Stimulated activated naive CD8-positive, alpha-beta T cell treated with anti-CD3 and anti-CD28 coated beads, Interleukin-15, Interleukin-2, amounts not matched to agents 100 ng/mL and 50 ng/mL, for 24 hours (primary cell): ENCODE results near the gene SGCA.

ENCODE experiments used
- H3K27ac Mint-ChIP-seq: one replicate; pipeline ENCODE4 v1.8.0; 2021; ENCODE audit warnings: mild to moderate bottlenecking, mixed read lengths
- H3K27me3 Mint-ChIP-seq: one replicate; pipeline ENCODE4 v1.8.0; 2021; ENCODE audit warnings: mixed read lengths
- H3K36me3 Mint-ChIP-seq: one replicate; pipeline ENCODE4 v1.8.0; 2021; ENCODE audit warnings: low read depth, mixed read lengths
- H3K4me1 Mint-ChIP-seq: one replicate; pipeline ENCODE4 v1.8.0; 2021; ENCODE audit warnings: low read depth, mixed read lengths
- H3K4me3 Mint-ChIP-seq: one replicate; pipeline ENCODE4 v1.8.0; 2021; ENCODE audit warnings: mild to moderate bottlenecking, mixed read lengths
- H3K9me3 Mint-ChIP-seq: one replicate; pipeline ENCODE4 v1.8.0; 2021; ENCODE audit warnings: mixed read lengths

The SGCA gene

GRCh38 chr17:50176559-50177357 lies 11.0 kb downstream of the SGCA start:
- Mint-ChIP-seq H3K27me3 (no peaks in the 10 kb centered on the region), H3K27ac (no peak overlapping the region), H3K9me3 (no peaks in the 10 kb centered on the region), H3K4me3 (no peak overlapping the region), H3K36me3 (no peaks in the 10 kb centered on the region), H3K4me1 (peaks cover 7% of the 10 kb centered on the region)

DNA sequence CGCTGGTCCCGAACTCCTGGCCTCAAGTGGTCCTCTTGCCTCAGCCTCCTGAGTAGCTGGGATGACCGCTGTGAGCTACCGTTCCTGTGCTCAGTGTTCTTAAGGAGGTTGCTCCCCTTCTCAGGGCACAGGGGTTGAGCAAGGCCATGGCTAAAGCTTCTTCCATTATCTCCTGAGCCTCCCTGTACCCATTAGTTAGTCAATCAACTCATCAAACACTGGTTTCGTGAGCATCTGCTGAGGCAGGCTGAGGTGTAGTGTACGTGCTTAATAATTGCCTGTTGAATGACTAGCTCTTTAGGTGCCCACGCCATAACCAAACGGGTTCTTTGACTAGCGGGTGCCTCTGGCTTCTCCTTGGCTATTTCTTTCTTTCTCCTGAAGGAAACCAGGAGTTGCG lies 11.7 kb downstream of the SGCA start:
- no peaks in the 10 kb centered on the region for H3K27me3 Mint-ChIP-seq
- H3K9me3 Mint-ChIP-seq, result no peaks in the 10 kb centered on the region
- peaks cover 7% of the 10 kb centered on the region for H3K4me1 Mint-ChIP-seq
- no peak overlapping the region for H3K27ac Mint-ChIP-seq
- no peaks in the 10 kb centered on the region for H3K36me3 Mint-ChIP-seq
- no peak overlapping the region for H3K4me3 Mint-ChIP-seq

DNA sequence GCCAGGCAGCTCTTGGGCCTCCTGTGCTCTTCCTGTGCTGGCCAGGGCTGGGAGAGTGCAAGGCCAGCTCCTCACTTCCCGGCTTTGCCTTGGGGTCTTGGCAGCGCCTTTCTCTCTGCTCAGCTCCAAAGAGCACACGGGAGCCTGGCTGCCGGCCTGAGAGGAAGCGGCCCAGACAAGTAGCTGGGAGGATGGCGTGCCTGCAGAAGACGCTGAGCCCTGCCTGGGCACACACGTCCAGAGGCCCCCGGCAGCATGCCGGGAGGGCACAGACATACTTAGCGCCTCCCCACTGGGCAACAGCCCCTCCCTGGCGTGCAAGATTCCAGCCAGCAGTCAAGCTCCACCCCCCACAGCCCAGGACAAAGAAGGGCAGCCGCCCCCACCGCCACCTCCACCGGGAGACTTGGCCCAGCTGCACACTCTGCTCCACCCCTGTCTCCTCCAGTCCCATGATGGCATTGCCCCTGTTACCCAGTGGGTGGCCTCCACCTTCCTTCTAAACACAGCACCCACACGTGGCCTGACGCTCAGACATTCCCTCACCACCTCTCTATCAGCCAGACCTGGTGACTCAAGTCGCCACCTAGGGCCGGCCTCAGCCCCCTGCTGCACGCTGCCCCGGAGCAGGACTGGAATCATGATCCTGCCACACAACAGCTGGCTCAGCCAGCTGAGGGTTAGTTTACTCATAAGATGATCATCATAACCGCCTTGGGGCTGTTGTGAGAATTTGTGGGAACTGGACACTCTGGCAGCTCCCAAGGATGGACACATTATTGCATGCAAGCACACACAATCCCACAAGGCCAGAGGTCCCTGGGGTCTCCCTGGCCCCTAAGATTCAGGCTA lies 12.4 kb downstream of the SGCA start:
- H3K27ac Mint-ChIP-seq, result peak overlapping the region; percentile 50

DNA sequence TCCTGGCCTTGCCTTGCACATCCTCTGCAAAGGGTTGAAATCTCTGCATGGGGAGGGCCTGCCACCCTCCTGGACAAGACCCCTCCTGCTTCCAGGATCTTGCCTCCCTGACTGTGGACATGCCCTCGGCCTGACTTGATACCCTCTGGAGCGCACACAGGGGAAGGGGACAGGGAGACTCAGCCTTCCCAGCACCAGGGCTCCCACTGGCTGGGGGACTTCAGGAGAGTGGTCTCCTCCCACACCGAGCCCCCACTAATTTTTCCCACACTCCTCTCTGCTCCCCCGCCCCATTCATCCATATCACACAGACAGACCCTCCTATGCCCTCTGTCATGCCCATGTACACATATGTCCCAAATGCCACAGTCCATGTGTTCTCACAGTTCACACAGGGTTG lies 14.3 kb downstream of the SGCA start:
- Mint-ChIP-seq H3K27ac (no peak overlapping the region), H3K4me1 (peaks cover 22% of the 10 kb centered on the region), H3K36me3 (no peaks in the 10 kb centered on the region), H3K9me3 (no peaks in the 10 kb centered on the region), H3K4me3 (no peak overlapping the region), H3K27me3 (no peaks in the 10 kb centered on the region)

More for the DNA sequence above, 12.4 kb downstream of the SGCA start:
- no peaks in the 10 kb centered on the region for H3K27me3 Mint-ChIP-seq
- H3K36me3 Mint-ChIP-seq, result no peaks in the 10 kb centered on the region
- no peaks in the 10 kb centered on the region for H3K9me3 Mint-ChIP-seq
- no peak overlapping the region for H3K4me3 Mint-ChIP-seq
- peaks cover 7% of the 10 kb centered on the region for H3K4me1 Mint-ChIP-seq

- H3K27ac Mint-ChIP-seq, result no peak overlapping the region
- no peaks in the 10 kb centered on the region for H3K27me3 Mint-ChIP-seq
- H3K4me1 Mint-ChIP-seq, result peaks cover 22% of the 10 kb centered on the region
- H3K9me3 Mint-ChIP-seq, result no peaks in the 10 kb centered on the region
- H3K4me3 Mint-ChIP-seq, result no peak overlapping the region
- no peaks in the 10 kb centered on the region for H3K36me3 Mint-ChIP-seq
Measured at GRCh38 chr17:50180620-50181019, 14.8 kb downstream of the SGCA start.

GRCh38 chr17:50181144-50181543 lies 15.3 kb downstream of the SGCA start:
- Mint-ChIP-seq H3K4me1 (peaks cover 22% of the 10 kb centered on the region), H3K4me3 (no peak overlapping the region), H3K27me3 (no peaks in the 10 kb centered on the region), H3K36me3 (no peaks in the 10 kb centered on the region), H3K9me3 (no peaks in the 10 kb centered on the region), H3K27ac (no peak overlapping the region)

- H3K4me3 Mint-ChIP-seq, result no peak overlapping the region
- H3K36me3 Mint-ChIP-seq, result no peaks in the 10 kb centered on the region
- no peak overlapping the region for H3K27ac Mint-ChIP-seq
- H3K4me1 Mint-ChIP-seq, result peaks cover 22% of the 10 kb centered on the region
- no peaks in the 10 kb centered on the region for H3K9me3 Mint-ChIP-seq
- no peaks in the 10 kb centered on the region for H3K27me3 Mint-ChIP-seq
Measured at GRCh38 chr17:50181591-50182560, 16.1 kb downstream of the SGCA start.

DNA sequence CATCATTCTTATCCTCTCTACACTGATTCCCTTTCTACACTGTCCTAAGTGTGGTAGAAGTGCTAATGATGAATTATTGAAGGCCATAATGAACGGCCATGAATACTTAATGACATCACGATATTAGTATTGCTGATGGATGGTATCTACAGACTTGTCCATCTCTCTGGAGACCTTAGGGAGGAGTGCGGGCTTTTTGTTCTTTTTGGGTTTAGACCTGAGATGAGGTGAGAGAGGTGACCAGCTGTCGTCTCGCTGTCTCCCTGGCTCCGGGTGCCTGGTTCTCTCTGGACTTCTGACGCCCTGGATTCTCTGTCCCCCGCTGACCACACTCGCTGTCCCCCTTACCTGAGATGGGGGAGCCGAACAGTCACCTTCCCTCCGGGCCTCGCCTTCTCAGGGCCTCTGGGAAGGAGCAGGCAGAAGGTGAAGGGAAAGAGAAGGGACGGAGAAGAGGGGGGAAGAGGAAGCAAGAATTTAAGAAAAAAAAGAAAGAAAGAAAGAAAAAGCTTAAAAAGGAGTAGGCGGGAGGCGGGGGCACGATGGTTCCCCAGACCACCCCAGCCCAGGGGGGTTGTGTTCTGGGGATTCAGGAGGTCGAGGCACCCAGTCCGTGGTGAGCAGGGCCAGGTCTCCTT lies 17.1 kb downstream of the SGCA start:
- Mint-ChIP-seq H3K4me1 (peaks cover 21% of the 10 kb centered on the region), H3K9me3 (no peaks in the 10 kb centered on the region), H3K36me3 (no peaks in the 10 kb centered on the region), H3K27ac (no peak overlapping the region), H3K4me3 (no peak overlapping the region), H3K27me3 (no peaks in the 10 kb centered on the region)

DNA sequence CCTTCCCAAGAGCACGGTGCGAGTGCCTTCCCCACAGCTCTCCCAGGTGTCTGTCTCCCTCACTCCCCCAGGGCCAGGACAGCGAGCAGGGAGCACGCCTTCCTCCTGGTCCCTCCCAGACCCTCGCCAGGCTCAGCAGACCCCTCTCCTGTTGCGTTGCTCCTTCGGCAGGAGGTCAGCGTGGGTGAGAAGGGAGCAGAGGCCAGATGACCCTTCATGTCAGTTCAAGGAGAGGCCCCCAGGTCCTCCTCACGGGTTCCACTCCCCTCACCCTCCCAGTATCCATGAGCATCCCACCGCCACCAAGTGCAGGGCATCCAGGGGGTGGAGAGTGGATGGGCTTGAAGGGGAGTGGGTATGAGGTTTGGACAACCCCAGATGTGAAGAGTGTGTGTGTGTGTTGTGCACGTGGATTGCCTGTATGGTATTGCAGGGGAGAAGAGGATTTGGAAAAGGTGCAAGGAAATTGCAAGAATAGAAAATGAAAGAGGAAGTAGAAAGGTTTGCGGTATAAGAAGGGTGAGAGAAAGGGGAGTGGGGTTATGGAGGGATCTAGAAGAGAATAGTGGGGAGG lies 17.7 kb downstream of the SGCA start:
- H3K4me3 Mint-ChIP-seq, result peak overlapping the region; percentile 30

GRCh38 chr17:50184064-50184463 lies 18.3 kb downstream of the SGCA start:
- no peaks in the 10 kb centered on the region for H3K27me3 Mint-ChIP-seq
- H3K36me3 Mint-ChIP-seq, result no peaks in the 10 kb centered on the region
- H3K9me3 Mint-ChIP-seq, result no peaks in the 10 kb centered on the region
- H3K27ac Mint-ChIP-seq, result no peak overlapping the region
- H3K4me1 Mint-ChIP-seq, result peaks cover 15% of the 10 kb centered on the region
- peak overlapping the region; percentile 30 for H3K4me3 Mint-ChIP-seq

More for the DNA sequence above, 17.7 kb downstream of the SGCA start:
- Mint-ChIP-seq H3K36me3 (no peaks in the 10 kb centered on the region), H3K4me1 (peaks cover 15% of the 10 kb centered on the region), H3K27ac (peak overlapping the region; percentile 54), H3K9me3 (no peaks in the 10 kb centered on the region), H3K27me3 (no peaks in the 10 kb centered on the region)

DNA sequence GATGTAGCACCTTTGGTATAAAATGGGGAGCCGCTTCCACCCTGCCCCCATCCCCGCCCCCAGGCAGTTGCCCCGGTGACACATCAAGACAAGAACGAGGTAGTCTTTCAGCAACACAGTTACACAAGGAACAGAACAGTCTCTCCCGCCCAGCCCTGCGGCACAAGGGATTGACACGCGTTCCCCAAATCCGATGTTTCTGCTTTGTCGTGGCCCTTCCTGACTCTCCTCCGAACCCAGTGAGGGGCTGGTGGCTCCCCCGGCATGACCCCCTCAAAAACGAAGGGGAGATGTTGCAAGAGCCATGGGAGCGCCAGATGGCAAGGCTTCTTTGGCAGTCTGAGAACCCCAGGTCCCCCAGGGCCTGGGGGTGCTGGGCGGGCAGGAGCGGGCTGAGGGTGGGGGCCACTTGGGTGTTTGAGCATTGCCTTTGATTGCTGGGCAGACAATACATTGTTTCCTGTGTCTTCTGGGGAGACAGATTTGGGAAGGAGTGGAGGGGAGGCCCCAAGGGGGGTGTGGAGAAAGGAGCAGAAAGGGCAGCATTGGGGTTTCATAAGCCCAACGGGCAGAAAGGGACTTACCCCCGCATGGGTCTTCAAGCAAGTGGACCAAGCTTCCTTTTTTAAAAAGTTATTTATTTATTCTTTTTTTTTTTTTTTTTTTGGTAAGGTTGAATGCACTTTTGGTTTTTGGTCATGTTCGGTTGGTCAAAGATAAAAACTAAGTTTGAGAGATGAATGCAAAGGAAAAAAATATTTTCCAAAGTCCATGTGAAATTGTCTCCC lies 19.0 kb downstream of the SGCA start:
- Mint-ChIP-seq H3K4me3 (no peak overlapping the region), H3K27me3 (no peaks in the 10 kb centered on the region), H3K9me3 (no peaks in the 10 kb centered on the region), H3K36me3 (no peaks in the 10 kb centered on the region), H3K4me1 (peaks cover 15% of the 10 kb centered on the region), H3K27ac (no peak overlapping the region)

DNA sequence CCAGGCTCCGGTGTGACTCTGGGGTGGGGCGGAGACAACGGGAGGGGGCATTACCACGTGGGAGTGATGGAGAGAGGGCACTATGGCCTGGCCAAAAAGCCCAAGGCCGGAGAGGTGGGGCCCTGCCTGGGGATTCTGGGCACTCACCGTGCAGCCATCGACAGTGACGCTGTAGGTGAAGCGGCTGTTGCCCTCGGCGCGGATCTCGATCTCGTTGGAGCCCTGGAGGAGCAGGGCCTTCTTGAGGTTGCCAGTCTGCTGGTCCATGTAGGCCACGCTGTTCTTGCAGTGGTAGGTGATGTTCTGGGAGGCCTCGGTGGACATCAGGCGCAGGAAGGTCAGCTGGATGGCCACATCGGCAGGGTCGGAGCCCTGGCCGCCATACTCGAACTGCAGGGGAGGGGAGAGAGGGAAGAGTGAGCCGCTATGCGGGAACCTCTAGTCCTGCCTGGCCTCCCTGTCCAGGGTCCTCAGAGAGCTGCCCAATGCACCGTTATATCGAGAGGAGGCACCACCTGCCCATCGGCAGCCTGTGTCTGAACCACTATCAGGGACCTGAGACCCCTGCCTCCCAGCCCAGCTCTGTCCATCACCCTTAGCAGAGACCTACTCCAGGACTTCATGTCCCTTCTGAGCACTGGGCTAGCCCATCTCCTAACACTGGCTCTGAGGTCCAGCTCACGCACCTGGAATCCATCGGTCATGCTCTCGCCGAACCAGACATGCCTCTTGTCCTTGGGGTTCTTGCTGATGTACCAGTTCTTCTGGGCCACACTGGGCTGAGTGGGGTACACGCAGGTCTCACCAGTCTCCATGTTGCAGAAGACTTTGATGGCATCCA lies 20.0 kb downstream of the SGCA start:
- Mint-ChIP-seq H3K27ac (no peak overlapping the region), H3K27me3 (no peaks in the 10 kb centered on the region), H3K4me1 (peaks cover 15% of the 10 kb centered on the region), H3K9me3 (no peaks in the 10 kb centered on the region), H3K4me3 (no peak overlapping the region), H3K36me3 (no peaks in the 10 kb centered on the region)
